ENCODE measurements around the gene MSANTD2. TPM values are rescaled to one million over a fixed set of nuclear protein-coding genes. Genes with fewer than 3 reads are reported as not detected.

Gene MSANTD2
- total and polyA plus RNA-seq, 2 of the 4 experiments (the other 2 are of a cell fraction), result 5.0 to 6.0 TPM

- no peak for DNase-seq
- H3K27me3 ChIP-seq (ENCODE audit: control insufficient read depth, insufficient read depth, low read length), result no peaks in the 10 kb centered on the region
- no peak overlapping the region for H4K91ac ChIP-seq (ENCODE audit: insufficient read depth, low read depth, low read length)
- intact Hi-C loops (cut with micrococcal nuclease), result no loop called here
- dilution Hi-C loops (cut with HindIII; ENCODE audit: low sequenced_read_pairs, unreplicated experiment), result no loop called here
- ChIA-PET POLR2A (ENCODE audit: unreplicated experiment) (interaction anchor here (0.6 kb wide), 2 partner anchors 18 to 123 kb away, joined by 3 read pairs; no protein-coding TSS in a partner anchor), CTCF (no interaction called here)
- no peak overlapping the region for H2AK5ac ChIP-seq (ENCODE audit: low read depth, low read length)
- no peak overlapping the region for H3K27ac ChIP-seq (ENCODE audit: insufficient read depth, low read length)
- peaks cover 56% of the 10 kb centered on the region for H4K20me1 ChIP-seq (ENCODE audit: insufficient read depth, low read length)
- H3K9me1 ChIP-seq (ENCODE audit: insufficient read depth, low read length), result peaks cover 8% of the 10 kb centered on the region
- no CpG with 5 or more reads among the region's 3 CpGs for WGBS, 2 experiments (ENCODE audit: extremely low coverage in 2 of 2, insufficient read length in 1 of 2)
- no peak overlapping the region for H2BK15ac ChIP-seq (ENCODE audit: low read depth, low read length)
- TF ChIP-seq RCOR1 (IDR thresholded peaks at IDR 0.05; ENCODE audit: insufficient replicate concordance, low read length) (no peak), CHD1 (IDR thresholded peaks at IDR 0.05; ENCODE audit: low read depth, low read length) (no peak), RFX5 (IDR thresholded peaks at IDR 0.05; ENCODE audit: low read depth, low read length) (no peak)
- H3K4ac ChIP-seq (ENCODE audit: low read depth, low read length), result no peak overlapping the region
- no peak overlapping the region for H3K9ac ChIP-seq (ENCODE audit: low read depth, low read length)
- ATAC-seq (ENCODE audit: low read depth), result no peak
- no peak overlapping the region for H3K18ac ChIP-seq (ENCODE audit: low read depth, low read length)
- H3K14ac ChIP-seq (replicated peaks; ENCODE audit: low read depth, low read length), result no peak overlapping the region
- H2AK9ac ChIP-seq (replicated peaks; ENCODE audit: low read depth, low read length, poor library complexity), result no peak overlapping the region
- H2BK5ac ChIP-seq (ENCODE audit: low read depth, low read length, poor library complexity, severe bottlenecking), result no peak overlapping the region
- H4K8ac ChIP-seq (ENCODE audit: low read depth in 2 of 2, low read length in 2 of 2), result no peak overlapping the region
- no peak overlapping the region for H3K56ac ChIP-seq (ENCODE audit: extremely low read depth, insufficient read depth, low read length)
- H3K4me1 ChIP-seq (ENCODE audit: control insufficient read depth, insufficient read depth, low read length), result peaks cover 7% of the 10 kb centered on the region
- H3K9me3 ChIP-seq (ENCODE audit: control insufficient read depth, insufficient read depth, low read length), result no peaks in the 10 kb centered on the region
- in situ Hi-C loops (cut with MboI; ENCODE audit: low sequenced_read_pairs), result no loop called here
- peaks cover 15 to 43% of the 10 kb centered on the region in 2 experiments for H3K79me1 ChIP-seq (ENCODE audit: low read depth in 1 of 2, low read length in 2 of 2)
- H2AFZ ChIP-seq (replicated peaks; ENCODE audit: low read length, poor library complexity), result no peak overlapping the region
- H2BK120ac ChIP-seq (ENCODE audit: low read depth, low read length), result no peak overlapping the region
- no peak overlapping the region; the same call in 1 of the 2 replicates for H3K23ac ChIP-seq (ENCODE audit: low read depth, low read length)
- H3K4me2 ChIP-seq (ENCODE audit: low read depth, low read length), result no peak overlapping the region
- no peaks in the 10 kb centered on the region for H3K36me3 ChIP-seq (ENCODE audit: control insufficient read depth, insufficient read depth, low read length)
- TSS peak; percentile 3 for BruUV-seq (replicated peaks)
- H3K4me3 ChIP-seq (ENCODE audit: insufficient read depth, low read depth, low read length), result no peak overlapping the region
- H2BK20ac ChIP-seq (ENCODE audit: low read depth, low read length), result no peak overlapping the region
- no peak overlapping the region for H4K5ac ChIP-seq (ENCODE audit: low read depth, low read length)
These were observed 3.9 kb downstream of the MSANTD2 start for GRCh38 chr11:124796312-124796711.
